ENCODE measurements around the gene PTPN14.

The PTPN14 gene

GRCh38 chr1:214460304-214460916 is 91.0 kb downstream of the PTPN14 start:
- DNase-seq (ENCODE audit: extremely low spot score): no peak
- ChIA-PET POLR2A (no interaction called here), CTCF (interaction anchor here (1.3 kb wide), 1 partner anchor 9 kb away, joined by 3 read pairs; no protein-coding TSS in a partner anchor)
- TF ChIP-seq CTCF (IDR thresholded peaks at IDR 0.05; ENCODE audit: control extremely low read depth, extremely low read depth, low read depth, missing control alignments): no peak

- ChIA-PET POLR2A (no interaction called here), CTCF (interaction anchor here (1.3 kb wide), 1 partner anchor 8 kb away, joined by 3 read pairs; no protein-coding TSS in a partner anchor)
- TF ChIP-seq CTCF (IDR thresholded peaks at IDR 0.05; ENCODE audit: control extremely low read depth, extremely low read depth, low read depth, missing control alignments): no peak
- DNase-seq (ENCODE audit: extremely low spot score): no peak
Measured at GRCh38 chr1:214459895-214460294, 91.5 kb downstream of the PTPN14 start.

- TF ChIP-seq CTCF (IDR thresholded peaks at IDR 0.05; ENCODE audit: control extremely low read depth, extremely low read depth, low read depth, missing control alignments): no peak
- ChIA-PET CTCF (interaction anchor here (0.7 to 1.6 kb wide), 4 partner anchors 9 to 21 kb away, joined by 3 to 6 read pairs (median 4); no protein-coding TSS in a partner anchor), POLR2A (no interaction called here)
- DNase-seq (ENCODE audit: extremely low spot score): no peak
Measured at GRCh38 chr1:214458541-214458940, 92.9 kb downstream of the PTPN14 start.

- CTCF ChIA-PET: interaction anchor here (0.8 to 3.7 kb wide), 3 partner anchors 12 to 194 kb away, joined by 3 to 16 read pairs (median 4); no protein-coding TSS in a partner anchor
- POLR2A ChIA-PET: no interaction called here
- no peak for TF ChIP-seq CTCF (IDR thresholded peaks at IDR 0.05; ENCODE audit: control extremely low read depth, extremely low read depth, low read depth, missing control alignments)
- no peak for DNase-seq (ENCODE audit: extremely low spot score)
Measured at GRCh38 chr1:214455971-214456867, 95.2 kb downstream of the PTPN14 start.

GRCh38 chr1:214455479-214455878 is 95.9 kb downstream of the PTPN14 start:
- CTCF ChIA-PET: interaction anchor here (0.8 to 3.7 kb wide), 5 partner anchors 11 to 194 kb away, joined by 3 to 16 read pairs (median 4); no protein-coding TSS in a partner anchor
- POLR2A ChIA-PET: no interaction called here
- no peak for DNase-seq (ENCODE audit: extremely low spot score)
- no peak for TF ChIP-seq CTCF (IDR thresholded peaks at IDR 0.05; ENCODE audit: control extremely low read depth, extremely low read depth, low read depth, missing control alignments)

GRCh38 chr1:214454569-214455396 is 96.6 kb downstream of the PTPN14 start:
- TF ChIP-seq CTCF (IDR thresholded peaks at IDR 0.05; ENCODE audit: control extremely low read depth, extremely low read depth, low read depth, missing control alignments): no peak
- ChIA-PET CTCF (interaction anchor here (0.8 to 3.7 kb wide), 7 partner anchors 11 to 193 kb away, joined by 3 to 16 read pairs (median 4); no protein-coding TSS in a partner anchor), POLR2A (no interaction called here)
- DNase-seq (ENCODE audit: extremely low spot score): no peak
